Measurements from ENCODE around the gene HES5.

HES5 gene

DNA sequence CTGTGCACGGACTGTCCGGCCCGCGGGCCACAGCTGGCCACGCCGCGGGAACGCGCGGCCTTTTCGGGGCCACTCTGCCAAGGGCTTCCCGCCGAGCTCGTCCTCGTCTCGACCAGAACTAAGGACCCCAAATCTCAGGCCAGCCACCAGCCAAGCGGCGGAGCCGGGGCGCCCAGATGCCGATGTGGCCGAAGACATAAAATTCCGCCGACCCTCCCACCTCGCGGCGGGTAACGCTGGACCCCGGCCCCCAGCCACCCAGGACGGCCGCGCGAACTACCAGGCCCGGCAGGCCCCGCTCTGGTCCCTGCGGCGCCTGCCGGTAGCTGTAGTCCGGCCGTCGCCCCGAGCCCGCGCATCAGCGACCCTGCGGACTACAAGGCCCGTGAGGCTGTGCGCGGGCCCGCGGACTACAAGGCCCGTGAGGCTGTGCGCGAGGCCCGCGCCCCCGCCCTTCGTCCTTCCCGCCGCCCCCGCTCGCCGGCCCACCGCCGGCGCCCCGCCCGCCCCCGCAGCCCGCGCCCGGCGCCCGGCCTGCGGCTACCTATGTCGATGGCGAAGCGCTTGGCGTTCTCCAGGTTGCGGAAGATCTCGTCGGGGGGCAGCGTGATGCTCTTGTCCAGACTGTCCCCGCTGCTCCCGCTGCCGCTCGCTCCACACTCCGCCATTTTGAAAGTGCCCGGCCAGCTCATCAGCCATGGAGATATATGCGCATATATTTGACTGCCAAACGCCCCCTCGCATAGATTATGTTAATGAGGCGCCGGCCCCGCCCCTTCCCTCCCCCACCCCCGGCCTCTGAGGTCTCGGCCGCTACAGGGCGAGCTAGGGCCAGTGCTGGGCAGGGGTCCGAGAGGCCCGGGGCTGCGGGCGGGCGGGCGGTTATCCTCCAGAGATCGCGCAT is 3.9 kb downstream of the HES5 start, which contains the start of gene PANK4:
Gene PANK4, minus strand, starts transcription at position 677 of the 904 bp plus-strand sequence. Its CDS starts 9 bp downstream, at position 668.
- TF ChIP-seq, protein P1, sequence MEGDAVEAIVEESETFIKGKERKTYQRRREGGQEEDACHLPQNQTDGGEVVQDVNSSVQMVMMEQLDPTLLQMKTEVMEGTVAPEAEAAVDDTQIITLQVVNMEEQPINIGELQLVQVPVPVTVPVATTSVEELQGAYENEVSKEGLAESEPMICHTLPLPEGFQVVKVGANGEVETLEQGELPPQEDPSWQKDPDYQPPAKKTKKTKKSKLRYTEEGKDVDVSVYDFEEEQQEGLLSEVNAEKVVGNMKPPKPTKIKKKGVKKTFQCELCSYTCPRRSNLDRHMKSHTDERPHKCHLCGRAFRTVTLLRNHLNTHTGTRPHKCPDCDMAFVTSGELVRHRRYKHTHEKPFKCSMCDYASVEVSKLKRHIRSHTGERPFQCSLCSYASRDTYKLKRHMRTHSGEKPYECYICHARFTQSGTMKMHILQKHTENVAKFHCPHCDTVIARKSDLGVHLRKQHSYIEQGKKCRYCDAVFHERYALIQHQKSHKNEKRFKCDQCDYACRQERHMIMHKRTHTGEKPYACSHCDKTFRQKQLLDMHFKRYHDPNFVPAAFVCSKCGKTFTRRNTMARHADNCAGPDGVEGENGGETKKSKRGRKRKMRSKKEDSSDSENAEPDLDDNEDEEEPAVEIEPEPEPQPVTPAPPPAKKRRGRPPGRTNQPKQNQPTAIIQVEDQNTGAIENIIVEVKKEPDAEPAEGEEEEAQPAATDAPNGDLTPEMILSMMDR (IDR thresholded peaks at IDR 0.05; ENCODE audit: borderline replicate concordance, insufficient read depth, low read depth, low read length): no peak
- H3K4me3 ChIP-seq (ENCODE audit: low read depth, low read length): peak within 1 kb of the TSS; percentile 94

DNA sequence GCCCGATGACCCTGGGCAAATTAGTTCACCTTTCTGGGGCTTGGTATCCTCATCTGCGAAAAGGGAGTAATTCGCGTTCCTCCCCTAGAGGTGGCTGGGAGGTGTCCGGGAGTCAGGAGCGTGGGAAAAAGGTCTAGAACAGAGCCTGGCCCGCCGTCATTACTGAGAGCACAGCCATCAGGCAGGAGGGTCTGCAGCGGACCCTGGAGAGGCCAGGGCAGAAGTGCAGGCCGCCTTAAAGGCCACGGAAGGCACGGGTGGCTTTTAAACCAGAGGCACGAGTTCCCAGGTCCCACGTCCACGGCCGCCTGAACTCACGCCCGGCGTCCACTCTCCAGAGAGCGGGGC is 4.5 kb downstream of the HES5 start:
- peak overlapping the region; percentile 94 for H3K4me3 ChIP-seq (ENCODE audit: low read depth, low read length)
- TF ChIP-seq, protein P1 (IDR thresholded peaks at IDR 0.05; ENCODE audit: borderline replicate concordance, insufficient read depth, low read depth, low read length): no peak

DNA sequence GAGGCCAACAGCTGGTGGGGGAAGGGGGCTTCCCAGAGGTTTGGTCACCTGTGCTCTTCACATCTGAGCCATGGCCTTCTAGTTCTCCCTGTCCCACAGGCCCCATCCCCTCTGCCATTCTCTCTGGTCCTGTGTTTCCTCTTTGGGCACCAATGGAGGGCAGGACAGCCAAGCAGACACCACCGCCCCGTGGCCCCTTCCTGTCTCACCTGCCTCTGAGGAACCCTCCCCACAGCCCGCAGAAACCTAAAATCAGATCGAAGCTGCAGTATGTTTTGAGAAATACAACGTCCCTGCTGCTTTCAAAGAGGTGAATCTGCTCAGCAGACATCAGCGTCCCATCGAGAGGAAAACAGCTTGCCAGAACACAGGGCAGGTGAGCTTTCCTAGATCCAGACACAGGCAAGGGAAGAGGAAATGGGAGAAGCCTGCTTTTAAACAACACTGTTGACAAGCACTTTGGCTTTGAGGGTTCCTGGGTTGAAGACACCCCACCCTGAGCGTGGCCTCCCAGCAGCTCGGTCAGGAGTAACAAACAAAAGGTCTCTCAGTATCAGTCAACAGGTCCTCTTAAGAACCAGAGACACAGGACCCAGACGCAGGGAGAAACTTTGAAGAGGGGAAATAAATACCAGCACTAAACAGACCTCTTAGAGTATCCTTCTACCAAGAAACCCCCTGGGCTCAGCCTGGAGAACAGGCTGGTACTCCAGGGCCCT is 6.0 kb downstream of the HES5 start:
- TF ChIP-seq, protein P1 (IDR thresholded peaks at IDR 0.05; ENCODE audit: borderline replicate concordance, insufficient read depth, low read depth, low read length): no peak
- H3K4me3 ChIP-seq (ENCODE audit: low read depth, low read length): no peak overlapping the region

DNA sequence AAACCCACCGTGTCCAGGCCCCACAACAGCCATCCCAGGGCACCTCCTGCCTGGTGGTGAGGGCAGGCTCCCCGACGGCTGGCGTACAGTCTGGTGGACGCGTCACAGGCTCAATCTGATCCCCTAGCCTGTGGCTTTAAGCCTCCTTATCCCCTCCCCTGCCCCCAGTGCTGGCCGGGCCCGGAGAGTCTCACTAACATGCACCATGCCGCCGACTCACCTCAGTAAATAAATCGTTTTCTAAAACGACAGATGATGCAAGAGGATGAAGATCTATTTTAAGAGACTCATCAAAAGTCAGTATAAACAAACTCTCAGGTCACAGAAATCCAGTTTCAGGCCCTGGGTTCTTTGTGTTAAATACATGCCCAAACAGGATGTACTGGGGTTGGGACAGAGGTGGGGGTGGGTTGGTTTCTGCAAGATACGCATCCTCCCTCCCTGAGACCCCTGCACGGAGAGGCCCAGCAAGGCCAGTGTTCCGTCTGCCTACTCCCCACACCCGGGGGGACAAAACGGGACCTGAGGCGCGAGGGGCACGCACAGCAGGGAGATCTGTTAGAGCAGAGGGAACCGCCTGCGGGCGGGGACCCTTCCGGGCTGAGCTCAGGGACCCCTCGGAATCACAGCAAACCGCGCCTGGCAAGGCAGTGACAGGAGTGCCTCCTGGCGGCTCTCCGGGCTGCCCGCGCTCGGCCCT is 6.7 kb downstream of the HES5 start:
- no peak overlapping the region for H3K4me3 ChIP-seq (ENCODE audit: low read depth, low read length)
- TF ChIP-seq, protein P1 (IDR thresholded peaks at IDR 0.05; ENCODE audit: borderline replicate concordance, insufficient read depth, low read depth, low read length): no peak

DNA sequence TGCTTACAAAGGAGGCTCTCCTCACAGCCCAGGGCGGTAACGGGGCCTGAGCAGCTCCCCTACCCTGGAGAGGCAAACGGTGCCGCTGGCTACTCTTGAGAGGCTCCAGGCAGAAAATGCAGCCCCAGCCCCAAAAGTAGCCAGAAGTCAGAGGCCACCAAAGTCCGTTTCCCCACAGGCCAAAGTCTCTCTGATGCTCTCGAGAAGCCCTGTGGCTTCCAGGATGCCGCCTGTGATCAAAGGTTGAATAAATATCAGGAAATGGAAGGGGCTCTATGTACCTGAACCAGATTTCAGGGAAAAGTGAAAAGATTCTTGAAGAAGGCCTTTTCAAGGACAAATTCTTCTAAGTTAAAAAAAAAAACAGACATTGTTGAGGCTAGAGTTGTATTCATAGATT is 7.8 kb downstream of the HES5 start:
- TF ChIP-seq, protein P1 (IDR thresholded peaks at IDR 0.05; ENCODE audit: borderline replicate concordance, insufficient read depth, low read depth, low read length): no peak

DNA sequence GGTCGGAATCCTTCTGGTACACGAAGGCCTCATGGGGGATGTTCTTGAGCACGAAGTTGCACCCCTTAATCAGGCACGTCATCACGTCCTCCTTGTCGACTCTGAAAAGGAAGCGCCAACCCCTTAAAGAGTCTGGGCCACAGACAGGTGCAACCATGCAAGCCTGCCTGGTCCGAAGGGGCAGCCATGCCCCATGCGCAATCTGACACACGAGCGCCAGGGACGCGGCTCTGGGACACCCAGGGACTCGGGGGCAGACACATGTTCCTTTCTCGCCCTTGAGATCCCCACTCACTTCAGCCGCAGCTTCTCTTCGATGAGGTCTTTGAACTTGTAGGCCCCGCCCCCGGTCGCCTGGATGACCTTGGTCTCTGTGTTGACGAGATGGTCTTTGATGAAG is 9.3 kb downstream of the HES5 start:
- H3K4me3 ChIP-seq (ENCODE audit: low read depth, low read length): no peak overlapping the region
- TF ChIP-seq, protein P1 (IDR thresholded peaks at IDR 0.05; ENCODE audit: borderline replicate concordance, insufficient read depth, low read depth, low read length): no peak

More for the DNA sequence above, 7.8 kb downstream of the HES5 start:
- H3K4me3 ChIP-seq (ENCODE audit: low read depth, low read length): no peak overlapping the region

All from GM12875 (cell line).